Measurements from ENCODE around the gene KSR1.

KSR1 gene

DNA sequence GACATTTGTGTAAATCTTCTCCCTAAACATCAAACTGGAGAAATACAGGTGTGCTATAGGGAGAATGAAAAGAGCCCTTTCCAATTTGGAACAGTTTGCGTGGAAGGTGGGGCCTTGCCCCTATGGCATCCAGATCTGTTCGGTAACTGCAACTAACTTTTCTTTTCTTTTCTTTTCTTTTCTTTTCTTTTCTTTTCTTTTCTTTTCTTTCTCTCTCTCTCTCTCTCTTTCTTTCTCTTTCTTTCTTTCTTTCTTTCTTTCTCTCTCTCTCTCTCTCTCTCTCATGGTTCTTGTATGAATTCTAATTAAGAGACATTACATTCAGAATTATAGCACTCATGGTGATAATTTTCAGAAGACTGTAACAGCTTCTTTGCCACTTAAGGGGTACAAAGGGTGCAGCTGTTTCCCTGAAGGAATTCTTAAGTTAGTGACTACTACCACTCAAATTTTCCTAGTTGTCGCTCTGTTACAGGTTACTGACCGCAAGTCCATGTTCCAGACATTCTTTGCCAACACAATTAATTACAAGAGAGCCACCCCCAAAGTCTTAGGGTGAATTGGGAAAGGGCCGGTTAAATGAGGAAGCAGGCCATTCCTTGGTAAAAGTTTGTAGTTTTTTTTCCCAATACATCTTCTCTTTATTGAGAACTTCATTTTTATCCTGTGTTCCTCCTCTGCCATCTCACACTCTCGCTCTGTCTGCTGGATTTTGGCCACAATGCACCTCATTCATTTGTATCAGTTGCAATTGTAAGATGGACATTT, 69.8 kb downstream of the KSR1 start:
- Histone ChIP-seq H3K36me3 (ENCODE audit: insufficient read depth, low read length) (no peaks in the 10 kb centered on the region), H3K9me3 (replicated peaks; ENCODE audit: low read length) (no peaks in the 10 kb centered on the region), H3K27me3 (ENCODE audit: control insufficient read depth, insufficient read depth, low read length) (peaks cover 10% of the 10 kb centered on the region), H3K9ac (ENCODE audit: low read depth, low read length) (no peak overlapping the region), H3K4me2 (ENCODE audit: low read length) (no peak overlapping the region), H3K4me3 (ENCODE audit: low read length) (no peak overlapping the region), H3K4me1 (ENCODE audit: control insufficient read depth, insufficient read depth, low read length) (no peaks in the 10 kb centered on the region)

DNA sequence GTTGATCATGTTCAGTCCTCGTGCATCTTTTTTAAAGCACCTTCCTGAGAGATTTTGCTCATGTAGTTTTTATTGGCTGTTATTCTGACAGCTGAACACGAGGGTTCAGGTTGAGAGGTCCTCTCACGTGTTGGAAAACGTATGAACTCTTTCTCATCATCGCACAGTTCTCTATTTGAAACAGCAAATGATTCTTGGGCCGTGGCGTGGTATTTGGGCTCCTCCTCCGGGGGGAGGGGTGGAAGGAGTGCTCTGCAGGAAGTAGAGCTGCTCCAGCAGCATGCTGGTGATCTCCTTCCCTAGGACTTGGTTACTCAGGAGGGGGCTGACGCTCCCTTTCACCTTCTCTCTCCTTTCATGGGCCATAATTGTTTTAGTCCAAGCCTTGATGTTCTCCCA, 70.4 kb downstream of the KSR1 start:
- no peaks in the 10 kb centered on the region for H3K9me3 ChIP-seq (replicated peaks; ENCODE audit: low read length)
- no peaks in the 10 kb centered on the region for H3K36me3 ChIP-seq (ENCODE audit: insufficient read depth, low read length)
- no peak overlapping the region for H3K4me2 ChIP-seq (ENCODE audit: low read length)
- H3K4me1 ChIP-seq (ENCODE audit: control insufficient read depth, insufficient read depth, low read length), result no peaks in the 10 kb centered on the region
- H3K27me3 ChIP-seq (ENCODE audit: control insufficient read depth, insufficient read depth, low read length), result peaks cover 10% of the 10 kb centered on the region
- H3K9ac ChIP-seq (ENCODE audit: low read depth, low read length), result no peak overlapping the region
- no peak overlapping the region for H3K4me3 ChIP-seq (ENCODE audit: low read length)

DNA sequence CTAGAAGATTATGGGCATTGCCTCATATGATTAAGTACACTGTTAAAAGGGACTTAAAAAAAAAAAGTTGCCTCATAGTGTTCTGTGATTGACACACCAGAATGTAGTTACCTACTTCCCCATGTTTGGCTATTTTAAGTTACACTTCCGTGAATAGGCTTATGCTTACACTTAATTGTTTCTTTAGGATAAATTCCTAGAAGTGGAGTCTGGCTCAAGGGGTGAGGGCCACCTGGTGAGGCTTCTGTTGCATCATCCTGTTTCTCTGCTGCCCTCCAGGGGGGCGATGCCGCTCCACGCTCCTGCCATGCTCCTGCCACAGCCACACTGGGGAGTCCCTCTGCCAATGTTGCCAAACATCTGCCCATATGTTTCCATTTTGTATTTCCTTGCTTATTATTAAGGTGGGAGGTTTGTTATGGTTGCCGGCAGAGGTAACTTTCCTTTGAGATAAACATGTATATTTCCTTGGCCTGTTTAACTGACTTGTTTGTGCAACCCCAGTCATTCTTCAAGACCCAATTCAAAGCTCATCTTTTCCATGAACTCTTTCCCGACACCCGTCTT, 73.1 kb downstream of the KSR1 start:
- Histone ChIP-seq H3K27me3 (ENCODE audit: control insufficient read depth, insufficient read depth, low read length) (peaks cover 11% of the 10 kb centered on the region), H3K4me3 (ENCODE audit: low read length) (no peak overlapping the region), H3K4me1 (ENCODE audit: control insufficient read depth, insufficient read depth, low read length) (peaks cover 7% of the 10 kb centered on the region), H3K36me3 (ENCODE audit: insufficient read depth, low read length) (no peaks in the 10 kb centered on the region), H3K4me2 (ENCODE audit: low read length) (no peak overlapping the region), H3K9me3 (replicated peaks; ENCODE audit: low read length) (no peaks in the 10 kb centered on the region), H3K9ac (ENCODE audit: low read depth, low read length) (no peak overlapping the region)

DNA sequence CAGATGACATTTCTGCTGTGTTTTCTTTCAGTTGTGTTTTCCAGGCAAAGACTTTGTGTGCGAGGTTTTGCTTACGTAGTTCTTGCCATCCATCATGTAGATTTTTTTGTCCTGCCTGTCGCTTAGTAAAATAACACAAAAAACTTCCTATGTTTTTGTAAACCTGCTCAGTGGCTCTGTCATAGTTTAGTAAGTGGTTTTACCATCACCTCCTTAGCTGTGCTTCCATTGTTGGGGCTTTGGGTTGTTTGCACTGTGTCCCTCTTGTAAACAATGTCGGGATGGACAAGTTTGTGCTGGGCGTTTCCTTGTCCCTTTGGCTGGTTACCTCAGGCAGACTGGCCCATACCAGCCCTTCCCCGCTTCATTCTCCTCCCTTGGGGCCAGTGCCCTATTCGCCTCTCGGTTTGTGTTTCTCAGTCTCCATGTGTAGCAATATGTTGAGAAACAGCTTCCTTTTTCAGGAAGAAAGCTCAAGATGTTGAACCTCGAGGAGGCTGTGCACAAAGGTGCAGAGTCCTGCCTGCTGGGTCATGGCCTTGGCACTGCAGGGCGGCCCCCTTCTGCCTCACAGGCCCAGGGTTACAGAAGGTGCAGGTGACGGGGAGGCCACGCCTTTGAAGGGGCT, 74.6 kb downstream of the KSR1 start:
- Histone ChIP-seq H3K4me3 (ENCODE audit: low read length) (no peak overlapping the region), H3K4me1 (ENCODE audit: control insufficient read depth, insufficient read depth, low read length) (peaks cover 22% of the 10 kb centered on the region), H3K4me2 (ENCODE audit: low read length) (no peak overlapping the region), H3K9me3 (replicated peaks; ENCODE audit: low read length) (no peaks in the 10 kb centered on the region), H3K36me3 (ENCODE audit: insufficient read depth, low read length) (no peaks in the 10 kb centered on the region), H3K9ac (ENCODE audit: low read depth, low read length) (no peak overlapping the region), H3K27me3 (ENCODE audit: control insufficient read depth, insufficient read depth, low read length) (peaks cover 5% of the 10 kb centered on the region)

DNA sequence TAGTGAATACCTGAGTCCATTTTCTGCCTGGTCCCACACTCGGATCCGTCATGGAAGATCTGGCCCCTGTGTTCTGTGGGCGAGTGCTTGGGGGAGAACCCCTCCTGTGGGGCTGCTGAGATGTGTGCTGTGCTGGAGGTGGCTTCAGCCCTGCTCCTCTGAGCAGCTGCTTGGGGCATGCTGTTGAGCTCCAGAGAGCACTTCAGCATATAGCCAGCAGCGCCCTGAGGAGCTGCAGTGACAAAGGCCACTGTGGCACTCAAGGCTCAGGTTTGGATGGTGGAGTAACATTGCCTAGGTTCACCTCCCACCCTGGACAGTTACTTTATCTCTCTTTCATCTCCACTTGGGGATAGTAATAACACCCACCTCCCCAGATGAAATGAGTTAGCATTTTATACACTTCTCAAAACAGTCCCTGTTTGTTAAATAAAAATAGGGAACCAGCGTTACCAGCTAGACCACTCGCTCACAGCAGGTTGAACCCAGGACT, 75.3 kb downstream of the KSR1 start:
- Histone ChIP-seq H3K4me3 (ENCODE audit: low read length) (no peak overlapping the region), H3K36me3 (ENCODE audit: insufficient read depth, low read length) (no peaks in the 10 kb centered on the region), H3K9me3 (replicated peaks; ENCODE audit: low read length) (no peaks in the 10 kb centered on the region), H3K27me3 (ENCODE audit: control insufficient read depth, insufficient read depth, low read length) (peaks cover 5% of the 10 kb centered on the region), H3K9ac (ENCODE audit: low read depth, low read length) (no peak overlapping the region), H3K4me1 (ENCODE audit: control insufficient read depth, insufficient read depth, low read length) (peaks cover 28% of the 10 kb centered on the region), H3K4me2 (ENCODE audit: low read length) (no peak overlapping the region)

DNA sequence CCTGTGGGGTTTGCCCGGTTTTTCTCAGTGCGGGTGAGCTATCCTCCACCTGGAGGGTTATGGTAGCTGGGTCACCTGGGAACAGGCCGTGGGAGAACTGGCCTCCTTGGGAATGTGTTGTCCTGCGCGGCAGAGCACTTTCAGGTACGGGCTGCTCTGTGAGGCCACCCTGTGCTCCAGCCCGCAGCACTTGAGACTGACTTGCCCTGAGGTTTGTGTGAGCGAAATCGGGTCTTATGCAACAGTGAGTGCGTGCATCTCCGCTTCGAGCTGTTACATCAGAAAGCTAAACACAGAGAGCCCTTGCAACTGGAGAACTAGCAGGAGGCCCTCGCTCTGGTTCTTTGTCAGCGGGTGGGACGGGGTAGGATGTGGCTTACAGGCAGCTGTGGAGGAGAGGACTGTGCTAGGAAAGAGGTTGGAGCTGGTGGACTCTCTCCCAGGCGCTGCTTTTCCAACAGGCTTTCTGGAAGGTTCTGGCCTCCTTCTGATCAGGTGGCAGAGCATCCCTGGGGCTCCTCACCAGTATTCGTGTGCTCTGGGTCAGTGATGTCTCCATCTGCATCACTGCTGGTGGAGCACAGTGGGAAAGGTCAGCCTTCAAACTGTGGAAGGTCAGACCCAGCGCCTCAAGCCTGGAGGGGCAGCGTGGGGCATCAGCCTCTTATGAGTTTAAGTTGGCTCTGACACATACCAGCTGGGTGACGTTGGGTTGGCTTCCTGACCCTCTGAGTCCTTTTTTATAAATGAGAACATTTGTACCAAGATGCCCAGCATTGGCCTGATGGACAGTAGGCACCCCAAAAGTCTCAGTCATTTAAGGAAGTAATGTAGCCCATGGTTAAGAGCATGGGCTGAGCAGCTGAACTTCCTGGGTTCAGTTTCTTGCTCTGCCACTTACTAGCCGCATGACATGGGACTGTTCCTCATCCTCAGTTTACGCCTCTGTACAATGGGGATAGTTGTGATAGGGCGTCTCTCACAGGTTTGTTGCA, 76.3 kb downstream of the KSR1 start:
- Histone ChIP-seq H3K9ac (ENCODE audit: low read depth, low read length) (no peak overlapping the region), H3K4me3 (ENCODE audit: low read length) (no peak overlapping the region), H3K4me2 (ENCODE audit: low read length) (no peak overlapping the region), H3K36me3 (ENCODE audit: insufficient read depth, low read length) (no peaks in the 10 kb centered on the region), H3K4me1 (ENCODE audit: control insufficient read depth, insufficient read depth, low read length) (peaks cover 28% of the 10 kb centered on the region), H3K9me3 (replicated peaks; ENCODE audit: low read length) (no peaks in the 10 kb centered on the region), H3K27me3 (ENCODE audit: control insufficient read depth, insufficient read depth, low read length) (peaks cover 5% of the 10 kb centered on the region)

DNA sequence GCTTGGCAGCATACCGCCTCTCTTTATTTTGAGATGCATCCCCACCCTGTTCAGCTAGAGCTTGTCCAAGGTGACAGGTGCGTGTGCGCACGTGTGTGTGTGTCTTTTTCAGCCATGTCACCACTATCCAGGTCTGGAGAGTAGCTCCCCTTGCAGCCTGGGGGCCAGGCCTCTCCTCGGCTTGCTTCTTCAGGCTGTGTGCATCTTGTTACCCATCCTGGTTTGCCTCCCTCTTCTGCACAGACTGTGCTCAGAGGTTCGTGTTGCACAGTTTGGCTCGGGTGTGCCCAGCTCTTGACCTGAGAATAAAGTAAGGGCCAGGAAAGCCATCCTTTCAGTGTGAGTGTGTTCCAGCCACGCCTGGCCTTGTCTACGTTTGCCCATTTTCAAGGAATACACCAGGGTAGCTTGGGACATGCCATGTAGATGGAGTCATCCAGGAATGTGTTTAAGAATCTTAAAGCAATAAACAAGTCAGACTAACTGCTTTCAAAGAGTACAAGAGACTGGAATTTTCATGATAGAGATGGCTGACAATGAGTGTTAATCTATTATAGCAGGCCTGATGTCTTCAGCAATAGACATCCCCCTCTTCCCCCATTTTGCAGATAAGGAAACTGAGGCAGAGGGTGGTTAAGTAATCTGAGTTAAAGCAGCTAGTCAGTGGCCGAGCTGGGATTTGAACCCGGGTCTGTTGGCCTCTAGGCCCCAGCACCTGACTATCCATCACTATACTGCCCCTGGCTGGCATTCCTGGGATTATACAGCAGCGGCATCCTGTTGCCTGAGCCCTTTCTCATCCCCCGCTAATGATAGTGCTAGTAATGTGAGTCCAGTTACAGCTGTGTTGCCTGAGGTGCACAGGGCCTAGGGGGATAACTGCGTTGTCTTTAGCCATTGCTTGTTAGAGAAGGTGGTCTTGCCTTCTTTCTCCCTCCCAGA, 77.9 kb downstream of the KSR1 start:
- H3K4me1 ChIP-seq (ENCODE audit: control insufficient read depth, insufficient read depth, low read length), result peaks cover 28% of the 10 kb centered on the region
- no peak overlapping the region for H3K4me3 ChIP-seq (ENCODE audit: low read length)
- no peaks in the 10 kb centered on the region for H3K9me3 ChIP-seq (replicated peaks; ENCODE audit: low read length)
- no peaks in the 10 kb centered on the region for H3K36me3 ChIP-seq (ENCODE audit: insufficient read depth, low read length)
- H3K27me3 ChIP-seq (ENCODE audit: control insufficient read depth, insufficient read depth, low read length), result peaks cover 5% of the 10 kb centered on the region
- peak overlapping the region; percentile 36 for H3K4me2 ChIP-seq (ENCODE audit: low read length)
- H3K9ac ChIP-seq (ENCODE audit: low read depth, low read length), result no peak overlapping the region

DNA sequence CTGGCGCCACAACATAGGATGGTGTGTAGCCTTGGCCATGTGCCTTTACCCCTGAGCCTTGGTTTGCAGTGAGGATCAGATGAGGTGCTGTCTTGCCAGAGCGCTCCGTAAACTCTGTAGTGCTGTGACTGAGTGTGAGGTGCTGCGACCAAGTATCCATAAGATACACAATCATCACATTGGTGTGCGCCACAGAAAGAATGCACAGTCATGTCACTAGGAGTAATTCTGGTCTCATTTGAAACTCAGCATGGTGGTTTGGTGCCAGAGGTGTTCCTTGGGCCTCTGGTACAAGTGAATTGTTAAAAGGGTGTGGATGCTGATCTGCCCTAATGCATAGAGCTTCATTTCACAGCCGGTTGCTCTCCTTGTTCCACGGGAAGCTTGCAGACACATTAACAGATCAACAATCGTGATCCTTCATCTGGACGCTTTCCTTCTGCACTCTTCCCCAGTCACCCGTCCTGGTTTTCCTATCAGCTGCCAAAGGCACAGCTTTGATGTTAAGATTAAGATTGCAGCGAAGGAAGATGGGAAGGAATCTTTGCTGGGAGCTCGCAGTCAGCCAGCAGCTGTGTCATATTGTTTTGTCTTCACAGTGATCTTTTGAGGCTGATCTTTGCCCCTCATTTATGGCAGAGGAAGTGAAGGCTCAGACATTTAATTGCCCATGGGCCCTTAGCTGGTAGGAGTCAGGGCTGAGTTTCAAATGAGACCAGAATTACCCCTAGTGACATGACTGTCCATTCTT, 79.1 kb downstream of the KSR1 start:
- Histone ChIP-seq H3K4me1 (ENCODE audit: control insufficient read depth, insufficient read depth, low read length) (peaks cover 35% of the 10 kb centered on the region), H3K27me3 (ENCODE audit: control insufficient read depth, insufficient read depth, low read length) (peaks cover 10% of the 10 kb centered on the region), H3K4me3 (ENCODE audit: low read length) (no peak overlapping the region), H3K4me2 (ENCODE audit: low read length) (peak overlapping the region; percentile 8), H3K9me3 (replicated peaks; ENCODE audit: low read length) (no peaks in the 10 kb centered on the region), H3K36me3 (ENCODE audit: insufficient read depth, low read length) (no peaks in the 10 kb centered on the region), H3K9ac (ENCODE audit: low read depth, low read length) (no peak overlapping the region)

DNA sequence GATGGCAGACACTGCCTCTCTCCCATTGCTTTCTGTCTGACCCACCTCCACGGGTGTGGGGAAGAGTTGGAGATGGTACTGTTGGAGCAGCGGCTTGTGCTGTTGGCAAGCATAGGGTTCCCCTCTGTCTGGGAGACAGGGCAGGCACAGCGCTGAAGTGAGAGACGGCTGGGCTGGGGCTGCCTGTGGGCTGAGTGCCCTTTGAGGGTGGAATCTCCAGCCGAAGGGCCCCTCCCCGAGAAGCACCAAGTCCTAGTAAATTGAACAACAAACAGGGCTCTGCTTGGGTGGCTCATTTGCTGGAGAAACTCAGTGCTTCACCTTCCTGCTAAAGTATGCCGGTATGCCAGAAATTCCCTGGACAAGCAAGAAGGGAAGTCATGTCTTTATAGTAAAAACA, 79.7 kb downstream of the KSR1 start:
- H3K36me3 ChIP-seq (ENCODE audit: insufficient read depth, low read length), result no peaks in the 10 kb centered on the region
- H3K9me3 ChIP-seq (replicated peaks; ENCODE audit: low read length), result no peaks in the 10 kb centered on the region
- H3K27me3 ChIP-seq (ENCODE audit: control insufficient read depth, insufficient read depth, low read length), result peaks cover 10% of the 10 kb centered on the region
- no peak overlapping the region for H3K4me3 ChIP-seq (ENCODE audit: low read length)
- H3K4me2 ChIP-seq (ENCODE audit: low read length), result peak overlapping the region; percentile 8
- H3K4me1 ChIP-seq (ENCODE audit: control insufficient read depth, insufficient read depth, low read length), result peaks cover 41% of the 10 kb centered on the region
- H3K9ac ChIP-seq (ENCODE audit: low read depth, low read length), result no peak overlapping the region

DNA sequence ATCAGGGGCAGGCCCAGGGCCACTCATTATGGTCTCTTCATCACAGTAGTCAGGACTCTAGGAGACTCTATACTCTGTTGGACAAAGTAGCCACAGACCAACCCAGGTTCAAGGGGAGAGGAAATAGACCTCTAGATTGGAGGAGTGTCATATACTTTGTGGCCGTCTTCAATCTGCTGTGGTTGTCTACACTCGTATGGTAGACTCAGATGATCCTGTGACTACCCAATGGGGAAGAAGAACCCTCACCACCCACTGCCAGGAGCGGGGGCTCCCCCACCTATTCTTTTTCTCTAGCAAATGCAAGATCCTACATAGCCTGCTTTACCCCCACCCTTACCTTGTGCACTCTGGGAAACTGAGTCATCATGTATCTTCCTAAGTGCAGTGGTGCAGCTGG, 80.5 kb downstream of the KSR1 start:
- no peak overlapping the region for H3K4me2 ChIP-seq (ENCODE audit: low read length)

More for the DNA sequence above, 80.5 kb downstream of the KSR1 start:
- H3K27me3 ChIP-seq (ENCODE audit: control insufficient read depth, insufficient read depth, low read length), result peaks cover 9% of the 10 kb centered on the region
- H3K9ac ChIP-seq (ENCODE audit: low read depth, low read length), result no peak overlapping the region
- no peak overlapping the region for H3K4me3 ChIP-seq (ENCODE audit: low read length)
- no peaks in the 10 kb centered on the region for H3K36me3 ChIP-seq (ENCODE audit: insufficient read depth, low read length)
- no peaks in the 10 kb centered on the region for H3K9me3 ChIP-seq (replicated peaks; ENCODE audit: low read length)
- H3K4me1 ChIP-seq (ENCODE audit: control insufficient read depth, insufficient read depth, low read length), result peaks cover 43% of the 10 kb centered on the region
